Measurements from ENCODE around the gene CYP1B1.
A peak's percentile ranks its signal among the peaks of the same experiment; 100 is the strongest.
"Not testable (repeated sequence)": the region's sequence is repeated elsewhere in the genome, so short reads cannot be mapped to it uniquely, and the experiment has no call there.

Gene CYP1B1

DNA sequence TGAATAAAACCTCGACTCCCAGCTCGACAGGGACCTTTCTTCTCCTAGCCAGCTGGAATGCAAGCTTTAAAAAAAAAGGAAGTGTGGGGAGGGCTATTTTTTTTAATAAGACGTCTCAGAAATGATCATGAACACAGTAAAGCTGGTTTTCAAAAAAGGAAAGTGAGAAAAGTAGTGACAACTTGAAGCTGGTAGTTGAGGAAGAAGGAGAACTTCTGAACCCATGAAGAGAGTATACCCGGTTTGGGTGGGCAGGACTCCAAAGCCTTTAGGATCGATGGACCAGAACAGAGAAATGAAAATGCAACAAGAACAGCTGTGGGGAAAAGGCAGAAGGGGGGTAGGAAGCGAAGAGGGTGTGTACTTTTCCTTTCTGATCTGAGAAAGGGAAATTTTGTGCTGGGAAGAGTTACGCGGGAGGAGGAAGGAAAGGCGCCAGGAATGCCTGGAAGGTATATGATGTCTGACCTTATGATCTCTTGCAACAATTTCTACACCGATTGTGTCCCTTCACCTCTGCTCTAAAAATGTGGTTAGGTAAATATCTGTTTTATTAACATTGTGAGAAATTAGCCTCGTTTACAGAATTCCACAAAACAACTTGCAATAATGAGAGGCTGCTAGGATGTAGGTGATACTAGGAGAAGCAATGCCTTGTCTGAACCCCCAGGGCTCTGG, 22.6 kb upstream of the CYP1B1 start:
- DNase-seq = no peak

DNA sequence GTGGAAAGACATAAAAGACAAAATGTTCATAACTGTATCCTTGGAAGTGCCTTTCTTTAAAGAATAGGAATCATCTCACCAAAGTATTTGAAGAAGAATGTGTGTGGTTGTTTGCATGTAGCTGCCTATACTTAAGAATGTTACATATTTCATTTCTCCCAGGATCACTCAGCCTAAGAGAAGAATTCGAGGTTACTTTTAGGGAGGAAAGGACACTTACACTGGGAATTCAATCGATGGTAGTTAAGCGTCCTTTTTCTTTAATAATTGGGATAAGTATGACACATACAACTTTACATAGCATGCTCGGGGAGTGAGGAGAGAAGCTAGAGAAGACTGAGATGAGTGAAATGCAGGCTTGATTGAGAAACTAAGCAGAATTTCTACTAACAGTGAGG, 22.0 kb upstream of the CYP1B1 start:
- no peak for DNase-seq

DNA sequence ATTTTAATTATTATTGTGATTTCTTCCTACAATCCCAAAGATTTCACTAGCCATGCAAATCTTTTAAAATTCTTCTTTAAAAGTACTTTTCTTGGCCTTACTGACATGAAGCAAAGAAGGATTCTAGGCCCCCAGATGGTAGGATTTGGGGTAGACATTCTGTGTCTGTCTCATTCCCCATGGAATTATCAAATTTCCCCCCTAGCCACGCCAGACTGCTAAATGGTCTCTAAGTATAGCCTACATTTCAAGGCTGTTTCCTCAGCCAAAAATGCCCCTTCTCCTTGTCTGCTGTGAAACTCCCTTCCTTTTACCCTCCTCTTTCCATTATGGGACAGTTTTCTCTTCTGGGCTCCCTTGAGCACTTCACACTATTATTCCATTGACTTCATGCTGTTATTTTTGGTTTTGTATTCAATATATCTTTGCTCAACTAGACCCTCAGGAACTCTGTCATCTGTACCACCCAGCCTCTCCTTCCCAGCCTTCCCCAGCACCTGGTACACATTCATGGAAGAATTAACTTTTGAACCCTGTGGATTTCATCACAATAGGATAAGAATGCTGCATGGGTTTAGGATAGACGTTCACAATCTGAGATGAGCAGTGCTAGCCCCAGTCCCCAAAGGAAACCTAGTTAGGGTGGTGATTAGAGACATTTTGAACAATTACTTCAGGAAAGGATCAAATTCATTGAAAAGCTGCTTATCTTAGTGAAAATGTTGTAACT, 21.5 kb upstream of the CYP1B1 start:
- no peak for DNase-seq

DNA sequence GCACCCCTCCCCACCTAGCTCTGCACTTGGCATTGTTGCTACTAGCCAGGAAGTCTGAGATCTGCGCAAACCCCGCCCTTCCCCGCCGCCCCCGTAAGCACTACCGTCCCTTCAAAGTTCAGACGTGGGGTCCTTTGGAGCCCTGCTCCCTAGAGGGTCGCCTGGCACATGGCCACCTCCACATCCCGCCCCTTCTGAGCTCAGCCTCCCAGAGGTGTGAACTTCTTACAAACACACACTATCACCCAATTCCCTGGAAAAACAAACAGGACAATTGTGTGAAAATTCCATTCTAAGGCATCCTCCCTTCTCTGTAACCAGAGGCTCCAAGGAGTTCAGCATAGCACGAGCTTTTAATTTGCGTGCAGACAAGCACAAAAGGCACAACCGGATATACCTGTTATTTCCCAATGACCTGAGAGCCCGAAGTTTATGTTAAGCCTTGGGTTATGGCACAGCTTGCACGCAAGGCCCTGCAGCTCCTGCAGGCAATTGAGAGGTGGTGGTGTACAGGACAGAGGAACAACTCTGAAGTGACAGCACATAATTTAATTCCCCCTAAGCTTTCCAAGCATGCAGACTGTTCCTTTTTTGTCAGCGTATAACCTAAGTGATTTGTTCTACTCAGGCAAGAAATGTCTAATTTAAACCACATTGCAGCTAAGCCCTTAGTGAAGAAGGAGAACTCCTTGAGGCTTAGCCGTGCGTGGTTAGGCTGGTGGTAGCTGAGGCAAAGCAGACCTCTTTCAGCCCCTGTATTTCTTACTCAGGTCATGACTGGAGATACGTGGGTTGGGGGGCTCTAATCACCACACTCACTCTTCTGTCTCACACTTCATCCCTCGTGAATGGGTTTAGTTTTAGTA, 20.3 kb upstream of the CYP1B1 start:
- DNase-seq = no peak

DNA sequence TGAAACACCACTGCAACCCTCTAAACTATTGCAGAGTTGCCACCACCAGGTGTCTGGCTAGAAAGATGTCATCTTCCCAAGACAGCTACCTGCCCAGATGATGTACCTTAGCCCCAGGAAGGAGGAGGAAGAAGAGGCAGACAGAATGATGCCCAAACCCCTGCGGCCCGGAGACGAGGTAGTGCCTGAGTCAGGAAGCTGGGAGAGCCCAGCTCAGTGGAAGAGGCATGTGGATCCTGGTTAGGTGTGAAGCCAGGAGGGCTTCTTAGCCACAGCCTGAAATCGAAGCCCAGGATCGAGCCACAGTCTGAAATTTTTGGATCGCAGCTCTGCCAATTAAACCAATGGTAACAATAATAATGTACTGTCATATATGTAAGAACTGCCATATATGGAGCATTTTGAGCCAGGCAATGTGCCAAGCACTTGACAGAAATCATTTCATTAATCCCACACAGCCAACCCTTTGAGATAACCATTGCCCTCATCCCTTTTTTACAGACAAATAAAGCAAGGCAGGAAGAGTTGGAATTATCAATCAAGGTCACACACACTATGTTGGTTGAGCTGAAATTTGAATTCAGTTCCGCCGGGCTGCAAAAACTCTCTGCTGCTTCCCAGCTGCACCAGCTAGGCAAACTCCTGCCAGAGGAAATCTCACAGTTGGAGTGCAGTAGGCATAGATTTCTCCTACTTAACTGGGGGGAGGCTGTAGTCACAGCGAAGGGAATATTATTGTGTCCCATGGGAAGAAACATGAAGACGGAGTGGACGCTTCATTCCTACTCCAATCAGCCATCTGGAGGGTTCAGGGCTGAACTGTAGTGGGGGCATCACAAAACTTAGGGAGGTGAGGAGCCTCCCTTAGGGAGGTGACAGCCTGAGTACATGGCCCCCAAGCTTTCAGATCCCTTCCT, 19.4 kb upstream of the CYP1B1 start:
- DNase-seq = no peak

DNA sequence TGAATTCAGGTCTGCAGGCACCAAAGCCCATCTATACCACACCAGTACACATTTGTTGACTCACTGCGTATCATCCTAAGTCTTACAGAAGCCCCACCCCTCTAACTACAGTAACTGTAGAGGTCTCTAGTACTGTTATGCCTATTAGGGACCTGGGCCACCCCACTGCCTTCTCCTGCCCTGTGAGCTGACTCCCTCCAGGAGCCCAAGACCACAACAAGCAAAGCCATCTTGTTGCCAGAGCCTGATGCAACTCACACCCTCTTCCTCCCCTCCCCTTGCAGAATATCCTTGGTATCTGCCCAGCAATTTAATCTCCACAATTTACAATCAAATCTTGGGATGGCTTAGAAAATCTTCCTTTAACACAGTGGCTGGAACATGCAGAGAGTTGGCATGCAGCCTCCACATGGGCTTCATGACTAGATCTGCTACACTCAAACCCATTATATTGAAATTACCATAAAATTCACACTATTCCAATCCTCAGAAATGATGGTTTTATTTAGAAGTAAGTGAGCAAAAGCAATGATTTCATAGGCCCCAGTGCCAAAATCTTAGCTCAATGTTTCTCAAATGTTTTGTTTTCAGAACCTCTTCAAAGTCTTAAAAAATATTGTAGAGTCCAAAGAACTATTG, 17.7 kb upstream of the CYP1B1 start:
- no peak for DNase-seq

DNA sequence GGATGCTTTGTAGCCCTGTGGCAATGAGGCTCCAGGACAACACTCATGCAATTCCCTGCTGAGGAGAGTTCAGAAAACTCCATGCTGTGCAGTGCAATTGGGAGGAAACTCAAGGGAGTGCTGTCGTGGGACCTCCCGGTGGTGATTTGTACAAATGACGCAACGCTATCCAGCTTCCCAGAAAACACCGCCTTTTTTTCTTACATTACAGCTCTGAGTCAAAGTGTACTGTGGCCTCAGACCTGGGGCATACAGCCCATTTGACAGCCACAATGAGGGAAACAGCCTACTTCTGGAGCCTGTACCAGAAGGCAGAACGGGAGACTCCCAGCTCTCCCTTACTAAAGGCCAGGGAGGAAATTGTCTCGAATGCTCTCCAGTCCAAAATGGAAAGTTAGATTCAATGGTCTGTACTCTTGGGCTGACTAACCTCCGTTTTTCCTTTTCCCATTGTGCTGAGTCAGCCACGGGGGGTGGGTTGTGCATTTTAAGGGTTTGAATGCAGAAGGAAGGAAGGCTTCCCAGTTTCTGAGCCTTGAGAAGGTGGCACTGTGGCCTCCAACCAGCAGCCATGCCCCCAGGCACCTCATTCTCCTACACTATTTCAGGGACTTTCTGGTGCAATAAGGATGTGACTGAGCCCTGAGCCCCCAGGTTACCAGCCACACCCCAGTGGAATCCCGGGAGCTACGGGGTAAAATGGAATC, 16.4 kb upstream of the CYP1B1 start:
- no peak for DNase-seq

DNA sequence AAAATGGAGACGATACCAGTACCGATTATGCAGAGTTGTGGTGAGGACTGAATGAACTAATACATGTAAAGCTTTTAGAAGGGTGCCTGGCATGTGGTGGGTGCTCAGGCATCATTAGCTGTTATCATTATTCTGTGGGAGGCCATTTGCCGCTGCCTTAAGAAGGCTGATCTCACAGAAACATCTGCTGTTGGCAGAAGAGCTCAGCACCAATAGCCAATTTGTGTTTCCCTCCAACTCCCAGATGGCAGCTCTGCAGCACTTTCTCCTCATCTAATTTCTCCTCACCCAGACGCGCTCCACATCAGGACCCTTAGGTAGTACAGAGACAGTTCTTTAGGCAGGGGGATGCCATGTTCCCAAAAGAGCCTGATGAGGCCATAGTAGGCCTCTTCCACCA, 15.8 kb upstream of the CYP1B1 start:
- no peak for DNase-seq

DNA sequence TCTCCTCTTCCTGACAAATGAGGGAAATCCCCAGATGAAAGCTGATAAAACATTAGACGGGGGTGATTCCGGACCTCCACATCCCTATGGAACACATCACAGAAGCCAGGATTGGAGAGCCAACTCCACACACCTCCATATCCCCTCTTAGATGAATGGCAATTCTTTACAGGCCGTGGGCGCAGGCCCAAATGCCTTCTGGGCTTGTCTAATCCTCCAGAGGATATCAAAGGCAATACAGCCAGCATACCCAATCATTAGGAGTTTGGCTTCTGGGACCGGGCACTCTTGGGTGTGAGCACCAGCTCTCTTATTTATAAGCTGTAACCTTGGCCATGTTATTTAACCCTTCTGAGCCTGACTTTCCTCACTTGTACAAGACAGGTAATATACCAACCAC, 15.0 kb upstream of the CYP1B1 start:
- no peak for DNase-seq

DNA sequence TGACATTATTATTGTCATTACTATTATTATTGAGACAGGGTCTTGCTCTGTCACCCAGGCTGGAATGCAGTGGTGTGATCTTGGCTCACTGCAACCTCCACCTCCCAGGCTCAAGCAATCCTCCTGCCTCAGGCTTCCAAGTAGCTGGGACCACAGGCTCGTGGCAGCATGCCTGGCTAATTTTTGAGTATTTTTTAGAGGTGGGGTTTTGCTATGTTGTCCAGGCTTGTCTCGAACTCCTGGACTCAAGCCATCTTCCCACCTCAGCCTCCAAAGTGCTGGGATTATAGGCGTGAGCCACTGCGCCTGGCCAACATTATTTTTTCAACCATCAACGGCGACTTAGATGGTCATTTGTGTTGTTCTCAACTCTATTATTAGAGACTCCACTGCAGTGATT, 14.3 kb upstream of the CYP1B1 start:
- not testable (repeated sequence) for DNase-seq

DNA sequence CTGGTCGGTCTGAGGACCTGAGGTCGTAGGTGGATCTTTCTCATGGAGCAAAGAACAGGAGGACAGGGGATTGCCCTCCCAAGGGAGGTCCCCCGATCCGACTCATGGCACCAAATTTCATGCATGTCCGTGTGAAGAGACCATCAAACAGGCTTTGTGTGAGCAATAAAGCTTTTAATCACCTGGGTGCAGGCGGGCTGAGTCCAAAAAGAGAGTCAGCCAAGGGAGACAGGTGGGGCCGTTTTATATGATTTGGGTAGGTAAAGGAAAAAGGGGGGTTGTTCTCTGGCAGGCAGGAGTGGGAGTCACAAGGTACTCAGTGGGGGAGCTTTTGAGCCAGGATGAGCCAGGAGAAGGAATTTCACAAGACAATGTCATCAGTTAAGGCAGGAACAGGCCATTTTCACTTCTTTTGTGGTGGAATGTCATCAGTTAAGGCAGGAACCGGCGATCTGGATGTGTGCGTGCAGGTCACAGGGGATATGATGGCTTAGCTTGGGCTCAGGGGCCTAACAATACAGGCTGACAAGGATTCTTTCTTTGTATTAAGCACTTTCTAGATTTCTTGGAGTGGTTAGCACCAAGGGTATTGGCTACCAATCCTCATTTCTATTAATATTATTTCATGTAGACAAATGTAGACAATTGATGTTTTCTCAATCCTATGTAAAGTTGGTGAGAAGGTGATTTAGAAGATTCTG, 10.2 kb upstream of the CYP1B1 start:
- not testable (repeated sequence) for DNase-seq

DNA sequence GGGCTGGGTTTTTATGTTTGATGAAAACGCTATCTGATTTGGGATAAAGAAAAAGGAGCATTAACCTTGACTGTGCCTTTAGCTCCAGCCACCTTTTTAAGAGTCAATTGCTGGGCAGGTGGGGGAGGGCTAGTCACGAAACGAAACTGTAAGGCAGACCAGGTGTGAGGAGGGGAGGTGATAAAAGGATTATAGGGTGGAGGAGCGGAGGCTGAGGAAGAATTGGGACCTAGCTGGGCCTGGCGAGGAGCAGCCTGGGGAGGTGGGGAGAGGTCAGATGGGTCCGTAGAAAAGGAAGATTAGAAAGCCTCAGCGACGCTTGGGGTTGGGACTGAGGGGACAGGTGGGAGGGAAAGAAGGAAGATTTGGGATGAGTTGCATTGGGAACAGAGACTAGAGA, 8.6 kb upstream of the CYP1B1 start:
- not testable (repeated sequence) for DNase-seq

DNA sequence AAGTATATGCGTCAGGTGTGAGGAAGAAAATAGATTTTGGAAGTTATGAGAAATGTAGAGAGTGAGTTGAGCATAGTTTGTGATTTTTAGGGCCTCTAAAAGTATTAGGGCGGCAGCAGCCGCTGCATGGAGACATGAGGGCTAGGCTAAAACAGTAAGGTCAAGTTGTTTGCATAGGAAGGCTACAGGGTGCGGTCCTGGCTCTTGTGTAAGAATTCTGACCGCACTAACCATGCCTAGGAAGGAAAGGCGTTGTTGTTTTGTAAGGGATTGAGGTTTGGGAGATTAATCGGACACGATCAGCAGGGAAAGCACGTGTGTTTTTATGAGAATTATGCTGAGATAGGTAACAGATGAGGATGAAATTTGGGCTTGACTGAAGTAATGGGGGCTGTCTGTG, 6.8 kb upstream of the CYP1B1 start:
- DNase-seq = not testable (repeated sequence)

DNA sequence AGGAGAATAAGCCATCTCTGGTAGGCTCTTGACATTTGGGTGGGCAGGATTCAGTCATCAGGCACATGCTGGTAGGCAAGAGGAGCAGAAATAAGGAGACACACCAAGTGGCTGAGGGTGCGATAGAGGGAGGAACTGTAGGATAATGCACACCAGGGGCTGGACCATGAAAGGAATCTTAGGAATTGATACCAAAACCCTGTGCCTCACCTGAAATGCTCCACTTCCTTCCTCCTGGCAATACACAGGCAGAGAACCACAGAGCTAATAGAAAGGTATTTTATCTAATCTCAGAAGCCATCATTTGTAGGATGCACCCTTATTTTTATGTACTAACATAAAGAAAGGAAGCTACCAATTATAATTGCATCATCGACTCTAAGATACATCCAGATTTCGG, 4.4 kb upstream of the CYP1B1 start:
- no peak for DNase-seq

DNA sequence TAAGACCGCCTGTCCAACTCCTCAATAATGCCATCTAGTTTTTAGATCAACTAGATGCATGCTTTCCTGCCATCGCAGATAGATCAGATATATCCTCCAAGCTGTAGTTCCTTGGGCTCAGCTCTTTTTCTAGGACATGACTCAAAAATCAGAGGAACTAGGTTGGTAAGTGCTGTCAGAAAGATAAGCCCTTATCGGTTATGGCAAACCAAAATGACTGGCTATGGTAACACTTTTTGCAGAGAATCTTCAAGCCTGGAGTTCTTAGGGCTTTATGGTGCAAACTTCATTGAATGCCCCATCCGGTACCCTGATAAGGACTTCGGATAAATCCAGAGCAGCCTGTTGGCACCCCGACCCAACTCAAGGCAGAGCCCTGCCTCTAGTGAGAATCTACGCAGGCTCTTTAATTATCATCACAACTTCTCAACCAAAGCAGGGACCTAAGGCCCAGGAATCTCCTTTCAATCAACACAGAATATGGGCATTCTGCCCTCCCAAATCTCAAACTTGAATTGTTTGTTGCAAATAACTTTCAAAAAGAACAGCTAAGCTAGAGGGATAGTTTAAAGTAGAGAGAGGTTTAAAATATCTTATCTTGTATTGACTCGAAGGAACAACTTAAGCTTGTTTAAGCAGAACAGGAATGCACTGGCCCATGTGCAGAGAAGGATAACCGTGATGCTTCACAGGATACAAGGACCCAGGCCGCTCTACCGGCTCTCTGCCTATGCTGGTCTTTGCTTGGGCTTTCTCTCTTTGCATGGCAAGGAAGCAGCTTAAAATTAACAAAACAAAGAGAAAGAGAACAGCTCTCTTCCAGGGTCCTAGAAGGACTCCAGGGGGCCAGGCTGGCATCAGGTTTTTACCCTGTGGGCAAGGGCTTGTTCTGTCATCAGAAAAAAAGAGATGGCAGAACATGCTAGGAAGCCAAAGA, 3.4 kb upstream of the CYP1B1 start:
- no peak for DNase-seq

DNA sequence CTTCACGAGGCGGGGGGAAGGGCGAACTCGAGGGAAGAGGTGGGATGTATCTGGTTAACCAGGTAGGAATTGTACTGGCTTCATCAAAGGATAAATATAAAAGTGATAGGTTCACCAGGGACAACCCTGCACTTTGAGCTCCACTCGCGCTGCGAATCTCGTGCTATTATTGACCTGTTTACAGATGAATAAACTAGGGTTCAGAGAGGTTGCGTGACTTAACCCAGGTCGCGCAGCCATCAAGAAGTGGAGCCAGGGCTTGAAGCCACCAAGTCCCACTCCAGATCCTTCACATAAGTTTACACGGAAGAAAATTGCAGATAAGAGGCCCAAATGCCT, 1.4 kb upstream of the CYP1B1 start:
- DNase-seq = no peak

DNA sequence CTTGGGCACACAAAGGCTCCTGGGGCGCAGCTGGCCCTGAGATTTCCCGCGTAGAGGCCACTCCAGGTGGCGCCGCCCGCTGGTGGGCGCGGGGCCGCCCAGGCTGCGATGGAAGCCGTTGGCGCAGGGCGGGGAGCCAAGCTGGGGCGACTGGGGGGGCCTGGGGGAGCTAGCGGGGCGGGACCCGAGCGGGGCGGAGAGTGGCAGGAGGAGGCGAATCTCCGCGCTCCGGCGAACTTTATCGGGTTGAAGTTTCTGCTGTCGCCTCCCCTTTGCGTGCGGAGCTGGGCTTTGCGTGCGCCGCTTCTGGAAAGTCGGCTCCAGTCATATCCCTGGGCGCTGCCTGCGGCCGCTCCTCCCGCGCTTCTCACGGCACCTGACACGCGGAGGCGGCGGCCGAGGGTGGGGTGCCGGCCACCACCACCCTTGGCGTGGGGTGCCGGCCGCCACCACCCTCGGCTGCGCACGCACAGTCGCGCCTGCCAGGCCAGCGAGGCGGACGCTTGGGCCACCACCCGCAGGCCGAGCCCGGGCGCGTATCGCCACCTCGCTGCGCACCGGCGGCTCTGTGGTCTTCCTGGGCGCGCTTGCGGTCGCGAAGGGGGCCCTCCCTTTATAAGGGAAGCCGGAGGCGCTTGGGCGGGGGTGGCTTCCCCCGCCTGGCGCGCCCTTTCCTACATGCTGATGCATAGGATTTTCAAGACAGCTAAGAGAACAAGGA, 919 bp upstream of the CYP1B1 start:
- peak; percentile 4 for DNase-seq

DNA sequence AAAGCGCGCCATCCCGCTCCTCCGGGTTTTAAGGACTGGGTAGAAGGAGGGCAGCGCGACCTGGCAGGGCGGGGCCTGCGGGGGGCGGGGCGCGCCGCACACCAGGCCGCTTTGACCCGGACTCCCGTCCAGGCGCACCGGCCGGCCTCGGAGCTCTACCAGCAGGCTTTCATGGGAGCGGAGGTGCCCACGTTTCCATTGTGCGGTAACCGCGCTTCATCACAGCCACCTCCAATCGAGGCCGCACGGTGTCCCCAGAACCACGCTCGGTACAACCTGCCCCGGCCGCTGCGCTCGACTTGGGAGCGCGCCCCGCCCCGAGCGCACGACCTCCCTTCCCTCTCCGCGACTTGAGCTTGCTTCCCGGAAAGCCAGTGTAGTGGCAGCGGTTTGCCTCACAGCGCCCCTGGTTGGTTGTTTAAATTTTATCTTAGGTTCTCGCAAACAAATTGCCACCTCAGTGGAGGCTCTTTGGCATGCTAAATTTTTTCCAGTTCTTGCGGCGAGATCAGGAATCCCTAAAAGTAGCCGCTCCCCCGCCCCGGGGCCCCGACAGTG, 280 bp upstream of the CYP1B1 start:
- no peak for DNase-seq

Data from SIG-M5 (cell line).